GM19099 (cell line): Measurements from ENCODE around the gene ZBTB6.

Experiments used
- POLR2A ChIP-seq: IDR thresholded peaks from 3 replicates; pipeline ENCODE4 v1.6.1; 2011; ENCODE audit warnings: low read depth; ENCODE audit not compliant: insufficient read length; ENCODE audit errors: extremely low read depth

ZBTB6 gene

DNA sequence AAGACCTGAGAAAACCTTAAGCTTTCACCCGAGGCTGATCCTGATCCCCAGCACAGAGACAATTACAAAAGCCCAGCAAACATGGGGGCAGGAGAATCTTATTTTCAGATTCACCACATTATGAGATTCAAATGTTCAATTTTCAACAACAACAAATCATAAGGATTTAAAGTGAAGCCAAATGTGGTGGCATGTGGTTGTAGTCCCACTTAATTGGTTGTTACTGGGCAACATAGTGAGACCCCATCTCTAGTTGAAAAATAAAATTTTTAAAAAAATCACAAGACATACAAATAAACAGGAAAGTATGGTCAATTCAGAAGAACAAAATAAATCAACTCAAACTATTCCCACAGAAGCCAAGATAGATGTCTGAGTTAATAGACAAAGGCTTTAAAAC is 23.8 kb upstream of the ZBTB6 start:
- TF ChIP-seq POLR2A, result no peak

DNA sequence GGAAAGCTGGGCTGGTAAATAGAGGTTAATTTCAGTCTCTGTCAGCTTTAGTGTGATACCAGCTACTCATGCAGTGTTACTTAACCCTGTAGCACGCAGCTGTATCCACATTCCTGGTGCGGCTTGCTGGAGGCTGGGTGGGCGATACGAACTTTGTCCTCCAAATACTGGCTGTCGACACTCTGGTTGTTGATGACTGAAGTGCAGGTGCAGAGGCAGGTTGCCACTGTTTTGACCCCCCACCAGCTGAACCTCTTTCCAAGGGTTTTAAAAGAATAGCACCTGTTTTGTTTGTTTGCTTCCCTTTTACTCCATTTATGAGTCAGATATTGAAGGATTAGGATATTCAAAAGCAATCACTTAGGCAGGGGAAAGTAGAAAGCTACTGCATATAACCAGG is 23.3 kb upstream of the ZBTB6 start:
- no peak for TF ChIP-seq POLR2A

DNA sequence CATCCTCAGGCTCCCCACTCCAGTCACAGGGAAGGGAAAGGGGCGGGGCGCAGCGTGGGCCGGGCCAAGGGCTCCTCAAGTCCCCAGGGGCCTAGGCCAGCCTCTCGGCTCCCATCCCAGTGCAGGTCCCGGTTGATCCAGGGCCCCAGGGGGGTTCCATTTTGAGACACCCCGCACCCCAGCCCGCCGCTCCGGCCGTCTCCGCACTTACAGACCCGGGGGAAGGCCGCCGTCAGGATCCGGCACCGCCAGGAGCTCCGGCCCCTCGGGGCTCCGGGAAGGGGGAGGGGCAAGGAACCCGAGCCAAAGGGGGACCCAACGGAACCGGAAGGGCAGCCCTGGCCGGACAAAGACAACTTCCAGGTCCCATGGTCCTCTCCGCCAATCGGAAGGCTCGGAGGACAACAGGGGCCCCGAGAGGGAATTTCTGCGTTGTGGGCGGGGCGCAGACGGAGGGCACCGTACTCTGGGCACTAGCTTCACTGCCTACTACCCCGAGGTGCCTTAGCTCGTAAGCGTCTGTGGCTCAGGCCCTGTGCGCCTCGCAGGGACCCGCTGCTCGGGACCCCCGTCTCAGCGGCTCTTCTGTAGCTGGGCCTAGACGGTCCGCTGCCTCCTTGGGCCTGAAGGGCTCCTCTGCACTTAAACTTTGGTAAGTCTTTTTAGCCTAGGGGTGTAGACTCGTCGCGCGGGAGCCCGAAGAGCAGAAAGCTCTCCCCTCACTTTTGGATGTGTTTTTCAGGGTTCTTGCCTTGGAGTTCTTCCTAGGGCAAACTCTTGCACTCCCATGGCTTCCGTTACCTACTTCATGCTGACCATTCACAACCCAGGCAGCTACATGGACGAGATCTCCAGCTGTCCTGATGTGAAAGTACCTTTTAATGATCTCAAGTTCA is 18.4 kb upstream of the ZBTB6 start, which contains the start of gene ZBTB26:
ZBTB26 (minus strand) TSS at position 287 of the 896 bp plus-strand sequence. CDS start 11,578 bp downstream, outside the sequence.
- peak; percentile 89 for TF ChIP-seq POLR2A

DNA sequence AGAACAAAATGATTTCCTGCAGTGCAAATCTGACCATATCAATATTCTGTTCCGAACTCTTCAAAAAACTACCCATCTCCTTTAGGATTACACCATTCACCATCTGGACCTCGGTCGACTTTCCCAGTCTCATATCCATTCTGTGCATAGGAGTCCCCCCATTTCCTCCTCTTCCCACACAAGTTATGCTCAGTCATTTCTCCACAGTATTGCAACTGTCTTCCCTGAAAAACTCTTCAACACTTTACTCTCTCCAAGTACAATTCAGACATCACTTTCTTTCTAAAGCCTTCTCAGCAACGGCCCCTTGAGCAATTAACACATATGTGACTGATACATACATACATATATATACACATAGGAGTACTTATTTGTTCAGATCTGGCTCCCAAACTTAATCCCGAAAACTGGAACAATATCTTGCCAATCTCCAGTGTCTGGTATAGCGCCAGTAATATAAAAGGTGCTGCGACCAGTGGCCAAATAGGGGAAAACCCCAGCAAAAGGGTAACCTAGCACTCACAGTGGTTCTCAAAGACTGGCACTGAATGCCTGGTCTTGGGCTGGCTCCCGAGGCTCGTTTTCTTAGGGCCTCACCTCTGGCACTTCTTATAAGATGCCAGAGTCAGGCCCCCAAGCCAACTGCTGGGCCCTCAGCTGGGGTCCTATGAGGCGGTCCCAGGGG is 17.6 kb upstream of the ZBTB6 start:
- TF ChIP-seq POLR2A, result no peak

DNA sequence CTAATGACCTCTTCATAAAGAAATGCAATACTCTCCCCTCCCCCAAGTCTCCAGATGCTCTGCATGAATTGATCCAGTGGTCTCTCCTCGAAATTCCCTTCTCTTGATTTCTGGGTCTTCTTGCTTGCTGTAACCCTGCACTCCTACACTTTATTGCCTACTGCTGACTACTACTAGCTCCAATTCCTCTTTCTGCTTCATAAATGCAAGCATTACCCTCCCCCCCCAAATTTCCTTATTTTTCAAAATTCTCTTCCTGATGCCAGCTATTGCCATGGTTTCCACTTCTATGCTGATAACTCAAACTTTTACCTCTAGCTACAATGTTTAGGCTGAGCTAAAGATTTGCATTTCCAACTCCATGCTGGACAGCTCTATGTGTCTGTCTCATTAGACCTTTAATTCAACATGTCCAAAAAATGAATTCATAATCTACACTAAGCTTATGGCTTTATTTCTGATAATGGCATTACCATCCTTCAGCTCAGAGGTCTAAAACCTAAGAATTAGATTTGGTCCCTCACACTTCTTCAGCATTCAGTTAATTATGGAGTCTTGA is 16.8 kb upstream of the ZBTB6 start:
- TF ChIP-seq POLR2A, result no peak

DNA sequence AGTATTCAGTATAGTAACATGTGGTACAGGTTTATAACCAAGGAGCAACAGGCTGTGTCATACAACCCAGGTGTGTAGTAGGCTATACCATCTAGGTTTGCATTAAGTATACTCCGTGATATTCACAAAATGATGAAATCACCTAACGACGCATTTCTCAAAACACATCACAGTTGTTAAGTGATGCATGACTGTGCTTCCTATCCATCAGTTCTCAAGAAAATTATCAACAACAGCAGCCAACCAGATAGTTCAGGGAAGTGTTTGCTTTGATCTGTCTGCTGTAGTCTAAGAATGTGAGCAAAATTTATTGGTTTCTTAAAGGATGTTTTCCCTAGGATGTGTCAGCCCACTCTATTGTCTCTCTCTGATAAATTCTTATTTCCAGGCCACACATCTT is 10.8 kb upstream of the ZBTB6 start:
- TF ChIP-seq POLR2A, result no peak

DNA sequence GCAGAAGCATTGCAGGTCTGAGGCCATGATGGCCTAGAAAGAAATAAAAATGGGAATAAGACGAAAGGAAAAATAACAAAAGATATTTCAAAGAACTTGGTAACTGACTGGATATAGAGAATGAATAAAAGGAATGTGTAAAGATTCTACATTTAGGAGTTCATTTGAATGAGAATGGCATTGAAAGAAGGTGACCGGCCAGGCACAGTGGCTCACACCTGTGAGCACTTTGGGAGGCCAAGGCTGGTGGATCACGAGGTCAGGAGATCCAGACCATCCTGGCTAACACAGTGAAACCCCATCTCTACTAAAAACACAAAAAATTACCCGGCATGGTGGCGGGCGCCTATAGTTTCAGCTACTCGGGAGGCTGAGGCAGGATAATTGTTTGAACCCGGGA is 9.6 kb upstream of the ZBTB6 start:
- TF ChIP-seq POLR2A, result no peak

DNA sequence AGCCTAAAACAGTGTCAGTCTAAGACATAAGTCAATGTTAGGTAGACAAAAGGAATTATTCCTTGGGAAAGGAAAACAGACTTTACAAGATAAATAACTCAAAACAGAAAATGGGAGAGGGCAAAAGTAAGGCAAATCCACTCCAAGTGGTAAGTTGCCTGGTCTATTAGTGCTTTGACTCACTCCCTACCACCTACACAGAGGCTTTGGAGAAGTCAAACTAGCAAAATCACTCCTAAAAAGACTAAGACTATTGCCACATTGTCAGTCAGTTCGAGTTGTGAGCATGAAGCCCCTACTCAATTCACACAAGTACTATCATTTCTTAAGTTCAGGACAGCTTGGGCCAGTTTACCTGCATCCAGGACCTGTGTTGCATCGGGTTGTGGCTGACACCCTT is 5.2 kb upstream of the ZBTB6 start:
- TF ChIP-seq POLR2A, result no peak

DNA sequence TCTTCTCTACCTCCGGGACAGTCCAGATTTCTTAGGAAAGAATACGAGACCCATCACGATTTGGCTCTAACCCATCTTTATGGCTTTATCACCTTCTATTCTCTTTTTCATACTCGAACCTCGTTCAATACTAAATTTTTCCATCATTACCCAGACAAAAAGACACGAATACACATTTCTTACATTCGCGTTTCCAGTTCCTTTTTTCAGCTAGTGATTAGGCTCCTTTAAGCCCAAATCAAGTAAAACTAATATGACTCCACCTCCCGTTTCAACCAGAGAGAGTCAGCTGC is 506 bp downstream of the ZBTB6 start:
- TF ChIP-seq POLR2A, result no peak

DNA sequence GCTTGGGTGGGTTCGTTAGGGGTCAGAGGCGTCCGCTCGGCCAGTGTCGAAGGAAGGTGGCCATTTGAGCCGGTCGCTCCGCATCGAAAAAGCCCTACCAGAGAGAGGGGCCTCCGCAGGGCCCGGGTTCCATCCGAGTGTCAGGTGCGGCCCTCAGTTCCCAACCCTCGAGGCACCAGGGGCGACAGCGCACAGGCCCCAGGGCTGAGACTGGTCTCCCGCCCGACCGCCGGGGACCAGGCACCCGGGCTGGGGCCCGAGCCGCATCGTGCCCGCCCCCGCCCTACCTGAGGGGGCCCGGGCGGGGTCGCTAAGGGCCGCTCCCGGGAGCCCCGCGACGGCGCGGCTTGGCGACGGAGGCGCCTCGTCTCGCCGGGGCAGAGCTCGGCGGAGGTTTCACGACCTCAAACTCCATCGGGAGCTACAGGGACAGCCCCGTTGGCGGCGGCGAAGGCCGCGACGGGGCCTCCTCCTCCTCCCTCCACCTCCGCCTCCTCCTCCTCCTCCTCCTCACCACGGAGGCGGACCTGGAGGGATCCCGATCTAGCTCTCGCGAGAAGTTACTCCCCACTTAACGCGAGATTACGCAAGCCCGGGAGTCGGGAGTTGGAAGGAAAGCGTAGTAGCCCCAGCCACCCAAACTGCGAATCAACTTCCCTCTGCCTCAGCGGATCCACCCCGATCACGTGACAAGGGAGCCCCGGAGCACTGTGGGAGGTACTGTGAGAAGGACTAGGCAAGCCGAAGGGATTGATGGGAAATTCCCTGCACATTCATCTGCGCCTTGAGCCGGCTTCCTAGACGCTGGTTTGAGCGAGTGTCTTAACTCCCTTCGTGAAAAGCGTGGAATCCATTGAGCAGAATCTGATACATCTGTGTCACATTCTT is 8.1 kb downstream of the ZBTB6 start, which contains the start of gene RC3H2:
RC3H2 (minus strand) TSS at position 537 of the 888 bp plus-strand sequence. CDS start 7,850 bp downstream, outside the sequence.
- TF ChIP-seq POLR2A, result peak; percentile 96

DNA sequence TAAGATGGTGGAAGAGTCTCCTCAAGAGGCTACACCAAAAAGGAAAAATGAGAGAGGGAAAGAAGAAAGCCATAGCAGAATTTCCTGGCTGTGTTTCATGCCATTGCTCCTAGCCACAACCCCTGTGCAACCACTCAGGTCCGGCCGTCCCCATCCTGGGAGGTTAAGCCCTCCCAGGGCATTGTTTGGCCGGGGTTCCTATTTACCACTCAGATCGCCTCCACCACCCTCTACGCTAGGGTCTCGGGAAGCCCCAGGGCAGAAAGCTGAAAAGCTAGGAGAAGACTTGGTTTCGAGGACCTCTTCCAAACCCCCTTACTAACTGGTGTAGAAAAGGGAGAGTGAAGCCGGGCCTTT is 8.7 kb downstream of the ZBTB6 start:
- TF ChIP-seq POLR2A, result no peak

DNA sequence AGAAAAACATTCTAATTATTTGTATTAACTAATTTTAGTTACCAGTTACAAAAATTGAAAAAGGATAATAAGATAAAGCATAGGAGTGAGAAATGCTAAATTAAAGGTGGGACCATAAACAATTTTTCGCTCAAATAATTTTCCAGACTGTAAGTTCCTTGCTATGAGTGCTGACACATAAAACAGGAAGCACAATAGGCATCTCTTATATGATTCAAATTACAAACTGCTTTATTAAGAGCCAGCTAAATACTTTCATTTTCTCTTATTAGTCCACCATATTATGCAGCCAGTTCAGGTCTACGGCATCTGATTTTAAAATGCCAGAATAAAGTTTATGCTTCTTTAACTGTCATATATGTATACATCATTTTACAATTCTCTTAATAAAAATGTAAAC is 12.3 kb downstream of the ZBTB6 start:
- TF ChIP-seq POLR2A, result no peak

DNA sequence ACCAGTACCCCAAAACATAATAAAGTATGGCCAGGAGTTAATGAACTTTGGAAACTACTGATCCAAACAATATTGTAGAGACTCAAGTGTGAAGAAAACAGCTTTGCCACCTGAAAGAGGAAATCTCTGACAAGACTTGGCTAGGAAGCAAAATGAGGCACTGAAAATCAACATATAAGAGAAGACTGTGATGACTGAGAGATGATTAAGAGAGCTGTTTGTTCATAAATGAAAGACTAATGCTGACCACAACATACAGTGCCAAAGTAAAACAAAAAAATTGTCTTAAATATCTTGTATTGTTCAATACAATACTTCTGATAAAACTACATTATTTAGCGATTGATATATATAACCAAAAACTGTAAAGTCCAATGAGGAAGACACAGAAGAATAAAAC is 15.2 kb downstream of the ZBTB6 start:
- no peak for TF ChIP-seq POLR2A

DNA sequence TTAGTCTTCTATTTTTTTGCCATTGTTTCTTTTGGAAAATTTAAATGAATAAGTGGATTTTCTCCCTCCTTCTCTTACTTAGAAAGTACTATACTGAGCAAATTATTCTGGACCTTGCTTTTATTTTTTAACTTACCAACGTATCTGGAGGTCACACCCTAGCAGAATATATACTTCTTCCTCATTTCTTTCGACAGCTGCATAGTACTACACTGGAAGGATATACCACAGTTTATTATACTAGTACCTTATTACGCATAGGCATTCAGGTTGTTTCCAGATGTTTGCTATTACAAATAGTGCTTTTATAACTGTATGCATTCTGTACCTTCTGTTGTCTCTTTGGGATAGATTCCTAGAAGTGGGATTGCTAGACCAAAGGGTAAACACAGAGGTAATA is 24.6 kb downstream of the ZBTB6 start:
- TF ChIP-seq POLR2A, result no peak

DNA sequence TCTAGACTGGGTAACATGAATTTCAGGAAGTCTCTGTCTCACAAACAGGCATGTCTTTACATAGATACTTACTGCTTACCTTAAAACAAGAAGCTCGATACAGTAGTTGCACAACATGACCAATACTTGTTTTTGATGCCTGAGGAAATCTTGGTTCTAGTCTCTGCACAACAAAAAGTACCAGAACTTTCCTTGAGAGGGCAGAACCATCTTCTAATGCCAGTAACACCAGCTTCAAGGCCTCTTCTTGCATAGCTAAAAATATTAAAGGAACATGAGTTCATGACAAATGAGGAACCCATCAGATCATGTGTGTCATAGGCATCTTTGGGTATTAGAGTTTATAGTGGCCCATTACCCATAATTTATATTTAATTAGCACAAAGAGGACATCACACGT is 30.0 kb downstream of the ZBTB6 start:
- no peak for TF ChIP-seq POLR2A
